GM12891 (cell line): ENCODE data around the gene CD244.

Experiments
- PAX5 ChIP-seq: IDR thresholded peaks from 2 replicates; pipeline ENCODE4 v1.6.1; 2011; ENCODE audit warnings: low read length, moderate library complexity, mild to moderate bottlenecking; ENCODE audit not compliant: insufficient read depth, severe bottlenecking
- POLR2A ChIP-seq: IDR thresholded peaks from 2 replicates; pipeline ENCODE4 v1.6.1; 2011; ENCODE audit warnings: low read depth, low read length, control low read depth
- POLR2AphosphoS5 ChIP-seq: IDR thresholded peaks from 2 replicates; pipeline ENCODE4 v1.6.1; 2011; ENCODE audit warnings: low read depth, low read length, control low read depth
- SPI1 ChIP-seq: IDR thresholded peaks from 2 replicates; pipeline ENCODE4 v1.6.1; 2011; ENCODE audit warnings: low read depth, low read length, control low read depth
- TAF1 ChIP-seq: IDR thresholded peaks from 2 replicates; pipeline ENCODE4 v1.6.1; 2011; ENCODE audit warnings: low read depth, low read length, control low read depth

DNA sequence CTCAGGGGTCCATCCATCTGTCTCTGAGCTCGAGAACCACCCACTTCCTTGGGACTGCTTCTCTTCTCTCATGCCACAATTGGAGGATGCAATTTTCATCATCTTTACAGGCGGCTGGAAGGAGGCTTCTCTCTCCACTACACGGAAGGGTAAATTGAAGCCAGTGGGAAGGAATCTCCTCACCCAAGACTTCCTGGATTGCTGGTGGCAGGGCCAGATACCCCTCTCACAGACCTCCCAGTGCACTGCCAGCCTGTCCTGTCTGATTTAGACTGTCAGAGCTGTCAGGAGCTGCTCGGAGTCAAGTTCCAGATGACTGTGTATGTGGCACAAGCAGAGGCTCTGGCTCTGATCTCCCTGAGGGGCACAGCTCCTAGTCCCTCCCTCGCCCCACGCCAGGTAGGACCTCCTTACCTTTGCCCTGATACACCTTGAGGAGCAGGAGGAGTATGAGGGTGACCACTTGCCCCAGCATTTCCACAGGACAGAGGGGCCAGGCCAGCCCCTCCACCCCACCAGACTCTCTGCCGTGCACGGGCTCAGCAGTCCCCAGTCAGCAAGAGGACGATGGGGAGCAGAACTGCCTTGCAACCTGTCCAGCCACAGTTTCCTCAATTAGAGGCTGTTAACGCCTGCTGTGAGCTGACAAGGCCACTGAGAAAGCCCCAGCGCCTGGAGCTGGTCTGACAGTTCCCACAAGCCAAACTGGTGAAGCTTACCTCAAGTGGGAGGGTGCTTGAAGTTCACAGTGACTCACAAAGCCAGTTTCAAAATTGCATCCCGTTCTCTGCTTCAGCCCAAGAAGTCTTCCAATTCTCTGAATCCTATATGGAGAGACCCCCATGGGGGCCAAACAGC lies at the start of gene CD244:
- TF ChIP-seq POLR2A (no peak), POLR2AphosphoS5 (no peak), SPI1 (no peak), PAX5 (no peak), TAF1 (no peak)
